NCI-H524 (cell line): ENCODE measurements around the gene NFKBIA.
A peak's percentile ranks its signal among the peaks of the same experiment; 100 is the strongest.
"Not testable (repeated sequence)": the region's sequence is repeated elsewhere in the genome, so short reads cannot be mapped to it uniquely, and the experiment has no call there.

Source experiments
- DNase-seq, 2 experiments: peaks; one replicate each; lab custom pipeline; 2025; lab: John Stamatoyannopoulos, UW

Gene NFKBIA

GRCh38 chr14:35404449-35405303 is at the start of gene NFKBIA:
Gene NFKBIA (minus strand): TSS chr14:35404749. CDS start chr14:35404644, 105 bp downstream.
- peak; percentile 83 to 86 for DNase-seq

- DNase-seq, result no peak
These were observed 41.9 kb upstream of the NFKBIA start for GRCh38 chr14:35446450-35446849.

GRCh38 chr14:35444104-35444503 is 39.6 kb upstream of the NFKBIA start:
- no peak for DNase-seq

GRCh38 chr14:35441160-35441559 is 36.6 kb upstream of the NFKBIA start:
- DNase-seq, result no peak

GRCh38 chr14:35438910-35439713 is 34.6 kb upstream of the NFKBIA start:
- DNase-seq, result peak in 1 of 2 experiments; percentile 29

GRCh38 chr14:35438492-35438891 is 33.9 kb upstream of the NFKBIA start:
- not testable (repeated sequence) for DNase-seq

- DNase-seq, result no peak
These were observed 30.6 kb upstream of the NFKBIA start for GRCh38 chr14:35435177-35435576.

GRCh38 chr14:35433826-35434225 is 29.3 kb upstream of the NFKBIA start:
- no peak for DNase-seq

GRCh38 chr14:35430459-35431199 is 26.1 kb upstream of the NFKBIA start:
- DNase-seq, result no peak

GRCh38 chr14:35429951-35430350 is 25.4 kb upstream of the NFKBIA start:
- no peak for DNase-seq

GRCh38 chr14:35425850-35426249 is 21.3 kb upstream of the NFKBIA start:
- DNase-seq, result no peak

GRCh38 chr14:35423621-35424020 is 19.1 kb upstream of the NFKBIA start:
- no peak for DNase-seq

- peak; percentile 62 to 91 for DNase-seq
These were observed 15.7 kb upstream of the NFKBIA start for GRCh38 chr14:35420036-35420811.

GRCh38 chr14:35419429-35419841 is 14.9 kb upstream of the NFKBIA start:
- DNase-seq, result no peak

- DNase-seq, result no peak
These were observed 13.5 kb upstream of the NFKBIA start for GRCh38 chr14:35418093-35418492.

- DNase-seq, result no peak
These were observed 11.7 kb upstream of the NFKBIA start for GRCh38 chr14:35416108-35416750.

- DNase-seq, result no peak
These were observed 9.8 kb upstream of the NFKBIA start for GRCh38 chr14:35414365-35414764.

- peak; percentile 55 to 61 for DNase-seq
These were observed 7.9 kb upstream of the NFKBIA start for GRCh38 chr14:35412272-35413056.

GRCh38 chr14:35410858-35411257 is 6.3 kb upstream of the NFKBIA start:
- DNase-seq, result no peak

GRCh38 chr14:35409595-35409994 is 5.0 kb upstream of the NFKBIA start:
- DNase-seq, result no peak
